Lower leg skin (tissue), 3 donors: ENCODE data around the gene IL1RAPL1.

Experiments
- CTCF ChIP-seq, 3 donors: fragments of 450-650 bp; IDR thresholded peaks; one replicate each; pipeline ENCODE4 v1.5.1; 2016; ENCODE audit warnings: antibody characterized with exemption in 3 of 3, mild to moderate bottlenecking in 3 of 3, moderate library complexity in 2 of 3
- POLR2A ChIP-seq, 2 donors: fragments of 450-650 bp; IDR thresholded peaks; one replicate each; pipeline ENCODE4 v1.6.1; 2016 to 2017; ENCODE audit warnings: antibody characterized with exemption in 2 of 2, mild to moderate bottlenecking in 1 of 2, moderate library complexity in 1 of 2

GRCh38 chrX:29935455-29935854 lies 1348.2 kb downstream of the IL1RAPL1 start:
- TF ChIP-seq CTCF (IDR thresholded peaks at IDR 0.05), result no peak
- TF ChIP-seq POLR2A (IDR thresholded peaks at IDR 0.05), result no peak
